Cerebellar cortex (tissue), 1 donor: ENCODE data around the gene DLG4.

Experiments used
- DNase-seq: peaks from one replicate; pipeline ENCODE4 v3.0.0-alpha.2; 2015; ENCODE audit warnings: low spot score

DLG4 gene

DNA sequence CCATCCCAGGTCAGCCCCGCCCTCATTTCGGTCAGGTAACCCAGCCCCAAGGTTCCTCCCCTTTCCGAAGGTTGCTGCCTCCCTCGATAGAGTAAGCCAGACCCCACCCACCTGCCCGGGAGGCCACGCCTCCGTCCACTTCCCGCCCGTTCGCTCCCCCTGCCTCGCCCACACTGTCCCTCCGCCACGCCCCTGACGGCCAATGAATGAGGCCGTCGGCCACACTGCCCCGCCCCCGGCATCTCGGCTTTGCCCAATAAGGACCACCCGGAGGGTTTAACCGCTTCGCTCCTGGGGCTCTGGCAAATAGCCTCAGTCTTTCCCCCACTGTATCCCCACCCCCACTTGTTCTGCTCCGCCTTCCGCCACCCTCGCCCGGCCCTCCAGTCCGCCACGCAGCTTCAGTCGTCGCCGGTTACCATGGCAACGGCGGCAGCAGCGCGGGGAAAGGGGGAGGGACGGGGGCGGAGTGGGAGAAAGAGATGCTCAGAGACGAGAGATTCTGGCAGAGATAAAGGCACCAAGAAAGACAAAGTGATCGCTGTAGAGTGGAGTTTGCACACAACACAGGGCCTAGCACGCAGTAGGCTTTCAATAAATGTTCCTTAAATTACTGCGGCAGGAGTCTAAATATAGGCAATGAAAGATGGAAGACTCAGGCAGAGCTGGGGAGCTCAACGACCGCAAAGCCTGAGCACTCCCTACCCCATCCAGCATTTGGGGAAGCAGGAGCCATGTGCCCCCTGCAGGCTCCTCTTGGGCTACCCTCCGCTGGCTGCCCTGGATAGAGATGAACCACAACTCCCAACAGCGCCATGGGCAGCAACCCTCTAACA, 5.1 kb downstream of the DLG4 start:
- peak; percentile 99 for DNase-seq

GRCh38 chr17:7213895-7214299, 5.7 kb downstream of the DLG4 start:
- peak; percentile 88 for DNase-seq

- no peak for DNase-seq
Observed at GRCh38 chr17:7211491-7212273, 8.0 kb downstream of the DLG4 start.

DNA sequence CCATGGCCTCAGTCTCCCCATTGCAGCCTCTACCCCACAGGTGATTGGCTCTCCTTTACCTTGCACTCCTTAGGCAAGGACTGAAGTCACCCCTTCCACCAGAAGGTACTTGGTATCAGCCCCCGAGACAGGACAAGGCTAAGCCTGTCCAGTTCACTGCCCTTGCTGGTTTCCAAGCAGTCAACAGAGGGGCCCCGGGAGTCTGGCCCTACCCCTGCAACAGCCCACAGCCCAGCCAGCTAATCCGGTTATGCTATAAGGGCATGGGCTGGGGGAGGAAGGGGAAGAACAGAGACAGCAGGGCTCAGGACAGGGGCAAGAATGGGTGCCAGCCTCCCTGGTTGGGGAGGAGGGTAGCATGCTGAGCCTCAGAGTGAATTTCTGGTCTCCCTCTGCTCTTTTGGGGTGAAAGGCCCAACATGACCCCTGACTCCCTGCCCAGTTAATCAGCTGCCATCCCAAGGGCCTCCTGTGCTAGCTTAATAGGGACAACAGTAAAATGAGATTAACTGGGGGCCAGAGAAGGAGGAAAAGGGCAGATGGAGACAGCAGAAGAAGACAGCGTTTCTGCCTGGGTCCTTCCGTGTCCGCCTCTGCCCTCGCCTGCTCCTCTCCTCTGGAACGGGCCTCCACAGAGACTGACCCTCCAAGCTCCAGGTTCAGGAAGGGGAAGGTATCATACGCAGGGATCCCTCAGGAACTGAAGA, 10.7 kb downstream of the DLG4 start:
- no peak for DNase-seq

GRCh38 chr17:7208027-7208571, 11.5 kb downstream of the DLG4 start:
- no peak for DNase-seq

DNA sequence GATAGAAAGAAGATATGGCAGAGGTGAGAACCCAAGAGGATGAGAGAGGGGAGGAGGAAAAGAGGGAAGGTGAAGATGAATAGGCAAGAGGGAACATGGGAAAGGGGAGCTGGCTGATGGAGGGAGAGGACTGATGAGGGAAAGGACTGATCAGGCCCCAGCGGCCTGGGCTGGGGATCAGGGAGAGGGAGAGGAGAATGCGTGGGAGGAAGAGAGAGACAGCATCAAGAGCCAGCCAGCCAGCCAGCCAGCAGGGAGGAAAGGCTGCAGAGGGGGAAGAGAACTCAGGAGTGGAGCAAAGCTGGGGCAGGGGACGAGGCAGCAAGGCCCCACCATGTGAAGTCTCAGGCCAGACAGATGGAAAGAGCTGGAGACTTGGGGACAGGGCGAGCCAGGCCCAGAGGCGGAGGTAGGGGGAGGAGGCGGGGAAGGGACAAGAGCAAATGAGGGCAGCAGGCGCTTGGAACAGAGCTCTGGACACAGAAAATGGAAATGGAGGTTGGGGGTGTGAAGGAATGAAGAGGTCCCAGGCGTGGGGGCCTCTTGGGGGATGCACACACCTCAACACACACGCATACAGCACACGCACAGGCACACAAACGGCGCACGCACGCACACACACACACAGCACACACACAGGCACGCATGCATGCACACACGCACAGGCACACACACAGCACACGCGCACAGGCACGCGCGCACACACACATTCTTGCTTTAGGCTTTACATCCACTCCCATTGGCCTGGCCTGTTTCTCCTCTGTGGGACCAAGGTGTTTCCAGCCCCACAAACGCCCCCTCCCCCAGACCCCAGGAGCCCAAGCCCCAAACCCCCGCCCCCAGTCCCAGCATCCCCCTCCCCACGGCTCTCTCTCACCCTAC, 12.3 kb downstream of the DLG4 start:
- DNase-seq: peak; percentile 55

- no peak for DNase-seq
Observed at GRCh38 chr17:7205561-7205960, 14.1 kb downstream of the DLG4 start.

DNA sequence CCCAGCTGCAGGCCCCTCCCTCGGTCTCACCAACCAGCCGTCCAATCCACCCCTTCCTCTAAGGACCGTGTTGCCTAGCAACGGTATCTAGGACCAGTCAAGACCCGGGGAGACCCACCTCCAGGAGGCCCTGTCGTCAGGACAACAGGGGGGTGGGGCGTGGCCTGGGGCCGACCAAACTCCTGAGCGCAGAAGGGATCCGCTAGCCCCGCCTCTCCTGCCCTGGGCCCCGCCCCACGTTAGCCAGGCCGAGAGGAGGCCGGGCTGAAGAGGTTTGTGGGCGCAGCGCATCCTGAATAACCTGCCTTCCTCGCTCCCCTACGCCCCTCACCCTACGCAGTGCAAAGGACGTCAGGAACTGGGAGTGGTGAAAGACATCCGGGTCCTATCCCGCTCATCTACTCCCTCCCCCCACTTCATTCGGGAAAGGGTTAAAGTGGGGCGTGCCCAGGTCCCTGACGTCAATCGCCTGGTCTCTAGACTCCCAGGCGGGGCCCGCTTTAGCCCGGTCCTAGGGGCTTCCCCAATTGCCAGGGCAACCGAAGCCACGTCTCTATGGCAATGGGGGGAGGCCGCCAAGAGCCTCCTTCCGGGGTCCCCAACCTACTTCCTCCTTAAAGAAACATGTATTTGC, 14.7 kb downstream of the DLG4 start:
- peak; percentile 88 for DNase-seq

DNA sequence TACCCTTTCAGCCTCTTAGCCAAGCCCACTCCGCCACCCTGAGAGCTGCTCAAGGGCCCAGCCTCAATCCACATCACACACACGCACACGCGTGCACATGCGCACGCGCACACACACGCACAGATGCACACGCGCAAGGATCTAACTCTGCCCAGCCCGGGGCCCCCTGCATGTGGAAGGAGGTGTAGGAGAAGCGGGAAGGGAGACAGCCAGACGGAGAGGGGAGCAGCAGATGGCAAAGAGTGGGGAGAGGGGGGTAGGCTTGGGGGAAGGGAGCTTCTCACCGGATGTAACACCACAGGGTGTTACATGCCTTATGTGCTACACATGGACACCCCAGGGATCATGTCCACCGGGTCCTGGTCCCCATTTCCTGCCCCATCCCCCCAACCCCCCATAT, 15.3 kb downstream of the DLG4 start:
- DNase-seq: peak; percentile 63

DNA sequence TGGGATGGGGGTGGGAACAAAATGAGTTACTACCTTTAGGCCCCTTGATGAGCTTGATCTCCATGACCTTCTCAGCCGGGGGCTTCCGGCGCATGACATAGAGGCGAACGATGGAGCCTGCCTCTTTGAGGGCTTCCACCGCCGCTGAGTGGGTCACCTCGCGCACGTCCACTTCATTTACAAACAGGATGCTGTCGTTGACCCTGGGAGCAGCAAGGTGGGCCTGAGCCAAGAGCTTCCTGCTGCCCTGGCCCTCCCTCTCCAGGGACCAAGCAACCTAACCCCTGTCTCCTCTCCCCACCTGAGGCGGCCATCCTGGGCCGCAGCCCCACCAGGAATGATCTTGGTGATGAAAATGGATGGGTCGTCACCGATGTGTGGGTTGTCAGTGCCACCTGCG, 16.2 kb downstream of the DLG4 start:
- no peak for DNase-seq

DNA sequence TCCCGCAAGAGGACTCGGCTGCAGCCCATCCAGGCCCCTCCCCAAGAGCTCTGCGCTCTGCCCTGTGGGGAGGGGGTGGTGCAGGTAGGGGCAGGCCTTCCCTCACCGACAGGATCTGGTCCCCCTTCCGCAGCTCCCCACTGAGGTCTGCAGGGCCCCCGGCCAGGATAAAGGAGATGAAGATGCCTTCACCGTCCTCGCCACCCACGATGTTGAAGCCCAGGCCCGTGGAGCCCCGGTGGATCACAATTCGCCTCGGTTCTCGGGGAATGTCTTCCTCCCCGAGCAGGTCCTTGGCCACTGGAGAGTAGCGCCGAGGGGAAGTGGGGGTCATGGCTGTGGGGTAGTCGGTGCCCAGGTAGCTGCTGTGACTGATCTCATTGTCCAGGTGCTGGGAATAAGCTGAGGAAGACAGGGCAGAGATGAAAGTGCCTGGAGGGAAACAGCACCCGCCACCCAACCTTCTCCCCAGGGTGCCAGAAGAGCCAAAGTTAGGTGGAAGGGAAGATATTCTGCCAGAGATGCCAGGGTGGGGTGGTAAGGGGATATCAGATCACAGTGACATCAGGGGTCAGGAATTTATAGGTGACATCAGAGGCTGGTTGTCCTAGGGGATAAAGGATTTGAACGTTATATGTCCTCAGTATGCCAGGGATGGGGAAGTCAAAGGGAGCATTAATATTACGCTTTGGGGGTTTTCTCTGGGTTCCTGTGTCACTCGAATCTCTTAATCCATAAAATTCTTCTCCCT, 22.8 kb downstream of the DLG4 start:
- DNase-seq: no peak

- DNase-seq: no peak
Observed at GRCh38 chr17:7195971-7196370, 23.7 kb downstream of the DLG4 start.

DNA sequence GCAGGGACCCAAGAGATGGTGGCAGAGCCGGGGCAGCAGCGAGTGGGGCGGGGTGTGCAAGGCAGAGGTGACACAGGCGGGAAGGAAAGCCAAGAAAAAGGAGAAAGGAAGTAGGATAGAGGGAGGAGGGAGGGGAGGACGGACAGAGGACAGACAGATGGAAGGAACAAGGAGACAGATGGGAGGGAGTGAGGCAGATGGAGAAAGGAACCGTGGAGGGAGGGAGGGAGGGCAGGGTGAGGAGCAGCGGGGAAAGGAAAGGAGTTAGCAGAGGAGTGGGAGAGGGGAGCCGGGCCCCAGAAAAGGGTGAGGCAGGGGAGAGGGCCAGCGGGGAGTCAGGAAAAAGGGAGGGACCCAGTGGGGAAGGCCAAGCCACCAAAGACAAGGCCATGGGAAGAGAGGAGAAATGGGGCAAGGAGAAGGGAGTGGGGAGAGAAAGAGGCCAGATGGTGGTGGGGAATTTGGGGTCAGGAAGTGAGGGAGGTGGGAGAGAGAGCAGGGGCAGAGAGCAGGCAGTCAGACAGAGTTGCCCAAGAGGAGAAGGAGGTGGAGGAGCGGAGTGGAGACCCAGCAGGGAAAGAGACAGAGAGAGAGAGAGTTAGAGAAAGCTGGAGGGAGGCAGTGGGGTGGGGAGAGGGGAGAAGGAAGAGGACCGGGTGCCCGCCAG, 27.2 kb downstream of the DLG4 start:
- peak; percentile 54 for DNase-seq

DNA sequence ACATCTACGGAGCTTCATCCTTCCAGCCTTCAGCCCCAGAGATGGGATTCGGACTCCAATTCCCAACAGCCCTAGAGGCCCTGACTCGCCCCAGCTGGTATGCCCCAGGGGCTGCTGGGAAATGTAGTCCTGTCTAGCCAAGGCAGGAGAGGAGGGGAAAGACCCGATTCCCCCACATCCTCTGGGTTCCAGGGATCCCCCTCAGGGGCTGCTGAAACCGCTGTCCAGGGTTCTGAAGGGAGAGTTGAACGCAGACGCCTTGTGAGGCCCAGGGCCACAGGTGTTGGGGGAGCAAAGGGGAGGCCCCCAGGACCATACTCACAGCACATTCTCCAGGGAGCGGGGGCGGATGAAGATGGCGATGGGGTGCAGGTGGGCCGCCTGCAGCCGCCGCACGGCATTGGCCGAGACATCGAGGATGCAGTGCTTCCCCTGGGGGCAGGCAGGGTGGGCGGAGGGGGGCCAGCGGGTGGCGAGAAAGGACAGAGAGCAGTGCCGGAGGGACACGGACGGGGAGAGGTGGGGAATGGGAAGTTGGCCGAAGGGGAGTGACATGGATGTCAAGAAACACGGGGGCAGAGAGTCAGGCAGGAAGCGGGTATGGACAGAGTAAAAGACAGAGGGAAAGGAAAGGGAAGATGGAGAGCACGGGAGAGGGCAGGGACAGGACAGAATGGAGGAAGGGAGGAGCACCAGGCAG, 27.9 kb downstream of the DLG4 start:
- peak; percentile 87 for DNase-seq

DNA sequence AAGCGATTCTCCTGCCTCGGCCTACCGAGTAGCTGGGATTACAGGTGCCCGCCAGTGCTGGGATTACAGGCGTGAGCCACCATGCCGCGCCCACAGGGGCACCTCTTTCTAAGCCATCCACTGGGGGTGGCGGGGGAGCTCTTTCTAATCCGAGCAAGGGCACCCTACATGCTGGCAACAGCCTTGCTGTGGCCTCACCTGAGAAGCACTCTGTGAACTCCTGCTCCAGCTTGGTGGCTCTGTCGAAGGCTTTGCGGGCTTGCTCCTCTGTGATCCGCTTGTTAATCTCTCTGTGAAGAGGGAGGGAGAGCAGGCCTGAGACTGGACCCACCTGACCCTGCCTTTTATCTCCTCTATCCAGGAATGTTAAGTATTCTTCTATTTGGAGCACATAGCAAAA, 28.6 kb downstream of the DLG4 start:
- DNase-seq: no peak

DNA sequence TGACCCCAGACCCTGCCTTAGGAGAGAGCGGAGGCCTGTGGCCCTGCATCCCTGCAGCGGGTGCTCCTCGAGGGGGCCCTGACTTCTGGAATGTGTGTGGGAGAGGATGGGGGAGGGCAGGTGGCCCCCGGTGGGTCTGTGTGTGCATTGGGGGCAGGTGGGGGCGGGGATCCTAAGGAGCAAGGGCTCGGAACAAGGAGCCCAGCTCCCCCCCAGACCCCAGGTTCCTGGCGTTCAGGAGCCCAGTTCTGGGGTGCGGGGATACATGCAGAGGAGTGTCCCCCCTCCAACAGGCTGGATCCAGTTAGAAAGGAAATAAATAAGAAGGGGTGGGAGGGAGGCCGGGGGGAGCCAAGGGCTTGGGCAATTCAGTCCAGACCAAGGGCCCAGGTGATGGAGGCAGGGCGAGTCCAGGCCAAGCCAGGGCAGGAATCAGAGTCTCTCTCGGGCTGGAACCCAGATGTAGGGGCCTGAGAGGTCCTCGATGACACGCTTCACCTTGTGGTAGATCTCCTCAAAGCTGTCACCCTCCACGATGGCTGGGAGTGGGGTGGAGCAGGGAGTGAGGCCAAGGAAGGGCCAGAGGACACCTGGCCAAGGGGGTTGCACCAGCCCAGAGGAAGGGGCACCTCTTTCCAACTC, 29.2 kb downstream of the DLG4 start:
- DNase-seq: no peak

DNA sequence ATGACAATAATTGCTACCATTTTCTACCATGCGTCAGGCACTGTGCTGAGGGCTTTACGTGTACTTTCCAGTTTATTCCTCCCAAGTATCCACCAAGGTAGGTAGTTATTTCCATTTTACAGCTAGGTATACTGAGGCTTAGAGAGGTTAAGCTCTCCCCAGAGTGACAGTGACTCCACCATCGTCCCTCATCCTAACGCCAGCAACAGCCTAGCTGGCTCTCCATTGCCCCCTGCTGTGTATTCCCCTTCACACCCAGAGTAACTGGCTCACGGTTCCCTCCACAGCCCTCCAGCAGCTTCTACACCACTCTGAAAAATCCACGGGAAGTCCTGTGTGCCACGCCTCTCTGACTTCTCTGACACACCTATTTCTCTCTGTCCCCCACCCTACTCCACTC, 33.4 kb downstream of the DLG4 start:
- no peak for DNase-seq

DNA sequence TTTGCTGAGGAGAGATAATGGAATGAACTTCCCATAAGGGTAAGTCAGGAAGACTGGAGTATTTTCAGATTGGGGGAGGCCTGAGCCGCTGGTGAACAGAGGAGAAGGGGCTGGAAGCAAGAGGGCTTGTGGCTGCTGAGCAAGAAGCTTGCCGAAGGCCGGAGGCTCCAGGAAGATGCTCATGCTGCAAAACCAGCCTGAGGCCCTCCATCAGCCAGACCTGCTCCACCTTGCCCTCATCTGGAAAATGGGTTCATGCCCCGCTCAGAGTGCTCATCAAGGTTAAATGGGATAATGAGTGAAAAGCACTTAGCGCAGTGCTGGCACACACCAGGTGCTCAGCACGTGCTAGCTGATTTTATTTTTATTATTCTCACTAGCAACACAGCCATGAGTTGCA, 35.0 kb downstream of the DLG4 start:
- no peak for DNase-seq

GRCh38 chr17:7184091-7184488, 35.5 kb downstream of the DLG4 start:
- peak; percentile 57 for DNase-seq
